WI38 (cell line): ENCODE results near the gene ABCD3.
"Not testable (repeated sequence)": the region's sequence is repeated elsewhere in the genome, so short reads cannot be mapped to it uniquely, and the experiment has no call there.

Source experiments
- H3K4me3 ChIP-seq: 2 replicates; pipeline ENCODE4 v1.5.1; 2011; ENCODE audit warnings: low read depth, mild to moderate bottlenecking, control low read depth, low read length
- TF ChIP-seq, protein P1 (sequence below): IDR thresholded peaks from 2 replicates; pipeline ENCODE4 v1.5.1; 2012; ENCODE audit warnings: low read depth, mild to moderate bottlenecking, control low read depth, low read length

ABCD3 gene

GRCh38 chr1:94433866-94434265, 15.7 kb downstream of the ABCD3 start:
- TF ChIP-seq, protein P1, sequence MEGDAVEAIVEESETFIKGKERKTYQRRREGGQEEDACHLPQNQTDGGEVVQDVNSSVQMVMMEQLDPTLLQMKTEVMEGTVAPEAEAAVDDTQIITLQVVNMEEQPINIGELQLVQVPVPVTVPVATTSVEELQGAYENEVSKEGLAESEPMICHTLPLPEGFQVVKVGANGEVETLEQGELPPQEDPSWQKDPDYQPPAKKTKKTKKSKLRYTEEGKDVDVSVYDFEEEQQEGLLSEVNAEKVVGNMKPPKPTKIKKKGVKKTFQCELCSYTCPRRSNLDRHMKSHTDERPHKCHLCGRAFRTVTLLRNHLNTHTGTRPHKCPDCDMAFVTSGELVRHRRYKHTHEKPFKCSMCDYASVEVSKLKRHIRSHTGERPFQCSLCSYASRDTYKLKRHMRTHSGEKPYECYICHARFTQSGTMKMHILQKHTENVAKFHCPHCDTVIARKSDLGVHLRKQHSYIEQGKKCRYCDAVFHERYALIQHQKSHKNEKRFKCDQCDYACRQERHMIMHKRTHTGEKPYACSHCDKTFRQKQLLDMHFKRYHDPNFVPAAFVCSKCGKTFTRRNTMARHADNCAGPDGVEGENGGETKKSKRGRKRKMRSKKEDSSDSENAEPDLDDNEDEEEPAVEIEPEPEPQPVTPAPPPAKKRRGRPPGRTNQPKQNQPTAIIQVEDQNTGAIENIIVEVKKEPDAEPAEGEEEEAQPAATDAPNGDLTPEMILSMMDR: no peak
- no peak overlapping the region for H3K4me3 ChIP-seq

GRCh38 chr1:94434365-94435045, 16.3 kb downstream of the ABCD3 start:
- TF ChIP-seq, protein P1: no peak

GRCh38 chr1:94438692-94439276, 20.6 kb downstream of the ABCD3 start:
- no peak overlapping the region for H3K4me3 ChIP-seq
- TF ChIP-seq, protein P1: no peak

More at GRCh38 chr1:94434365-94435045, 16.3 kb downstream of the ABCD3 start:
- H3K4me3 ChIP-seq: no peak overlapping the region

DNA sequence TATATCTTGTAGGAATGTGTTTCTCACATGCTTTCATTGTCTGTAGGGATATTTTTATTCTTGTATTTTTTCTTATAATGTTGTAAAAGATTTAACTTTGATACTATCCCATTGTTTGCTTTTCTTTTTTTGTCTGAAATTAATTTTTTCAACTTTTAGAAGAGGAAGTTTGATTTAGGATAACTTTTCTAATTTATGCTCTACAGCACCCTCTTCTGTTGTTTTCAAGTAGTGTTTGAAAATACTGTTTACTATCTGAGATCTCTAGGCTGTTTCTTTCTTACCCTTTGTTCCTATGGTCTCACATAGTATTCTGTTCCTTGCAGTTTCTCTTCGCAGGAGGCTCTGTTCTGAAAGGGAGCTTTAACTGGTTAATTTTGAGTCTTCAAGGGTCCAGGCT, 21.9 kb downstream of the ABCD3 start:
- TF ChIP-seq, protein P1: no peak
- no peak overlapping the region for H3K4me3 ChIP-seq

DNA sequence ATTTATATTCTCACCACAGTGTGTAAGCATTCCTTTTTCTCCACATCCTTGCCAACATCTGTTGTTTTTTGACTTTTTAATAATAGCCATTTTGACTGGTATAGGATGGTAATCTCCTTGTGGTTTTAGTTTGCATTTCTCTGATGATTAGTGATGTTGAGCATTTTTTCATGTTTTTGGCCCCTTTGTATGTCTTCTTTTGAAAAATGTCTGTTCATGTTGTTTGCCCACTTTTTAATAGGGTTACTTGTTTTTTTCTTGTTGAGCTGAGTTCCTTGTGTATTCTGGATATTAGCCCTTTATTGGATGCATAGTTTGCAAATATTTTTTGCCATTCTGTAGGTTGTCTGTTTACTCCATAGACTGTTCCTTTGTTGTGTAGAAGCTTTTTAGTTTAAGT, 24.9 kb downstream of the ABCD3 start:
- H3K4me3 ChIP-seq: not testable (repeated sequence)

DNA sequence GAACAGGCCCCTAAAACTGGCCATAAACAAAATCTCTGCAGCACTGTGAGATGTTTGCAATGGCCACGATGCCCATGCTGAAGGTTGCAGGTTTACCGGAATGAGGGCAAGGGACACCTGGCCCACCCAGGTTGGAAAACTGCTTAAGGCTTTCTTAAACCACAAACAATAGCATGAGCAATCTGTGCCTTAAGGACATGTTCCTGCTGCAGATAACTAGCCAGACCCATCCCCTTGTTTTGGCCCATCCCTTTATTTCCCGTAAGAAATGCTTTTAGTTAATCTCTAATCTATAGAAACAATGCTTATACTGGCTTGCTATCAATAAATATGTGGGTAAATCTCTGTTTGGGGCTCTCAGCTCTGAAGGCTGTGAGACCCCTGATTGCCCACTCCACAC, 26.6 kb downstream of the ABCD3 start:
- not testable (repeated sequence) for H3K4me3 ChIP-seq

DNA sequence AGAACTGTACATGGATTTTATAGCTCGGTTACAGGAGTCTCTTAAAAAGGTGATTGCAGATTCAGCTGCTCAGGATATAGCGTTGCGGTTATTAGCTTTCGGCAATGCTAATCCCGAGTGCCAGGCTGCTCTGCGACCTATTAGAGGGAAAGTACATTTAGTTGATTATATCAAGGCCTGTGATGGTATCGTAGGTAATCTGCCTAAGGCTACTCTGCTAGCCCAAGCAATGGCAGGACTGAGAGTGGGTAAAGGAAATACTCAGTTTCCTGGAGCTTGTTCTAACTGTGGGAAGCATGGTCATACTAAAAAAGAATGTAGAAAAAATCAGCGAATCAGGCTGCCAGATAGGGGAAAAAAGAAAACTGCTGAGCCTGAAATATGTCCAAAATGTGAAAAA, 27.5 kb downstream of the ABCD3 start:
- H3K4me3 ChIP-seq: not testable (repeated sequence)

DNA sequence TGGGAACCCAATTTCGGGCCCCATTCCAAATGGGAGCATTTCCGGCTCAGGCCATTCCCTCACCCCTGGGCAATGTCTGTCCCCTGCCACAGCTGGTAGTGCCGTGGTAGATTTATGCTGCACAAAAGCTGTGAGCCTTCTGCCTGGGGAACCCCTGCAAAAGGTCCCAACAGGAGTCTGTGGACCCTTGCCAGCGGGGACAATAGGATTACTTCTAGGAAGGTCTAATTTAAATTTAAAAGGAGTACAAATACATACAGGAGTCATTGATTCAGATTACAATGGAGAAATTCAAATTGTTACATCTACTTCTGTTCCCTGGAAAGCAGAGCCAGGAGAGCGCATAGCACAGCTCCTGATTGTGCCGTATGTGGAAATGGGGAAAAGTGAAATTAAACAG, 28.0 kb downstream of the ABCD3 start:
- not testable (repeated sequence) for H3K4me3 ChIP-seq

GRCh38 chr1:94448741-94449140, 30.6 kb downstream of the ABCD3 start:
- not testable (repeated sequence) for H3K4me3 ChIP-seq

DNA sequence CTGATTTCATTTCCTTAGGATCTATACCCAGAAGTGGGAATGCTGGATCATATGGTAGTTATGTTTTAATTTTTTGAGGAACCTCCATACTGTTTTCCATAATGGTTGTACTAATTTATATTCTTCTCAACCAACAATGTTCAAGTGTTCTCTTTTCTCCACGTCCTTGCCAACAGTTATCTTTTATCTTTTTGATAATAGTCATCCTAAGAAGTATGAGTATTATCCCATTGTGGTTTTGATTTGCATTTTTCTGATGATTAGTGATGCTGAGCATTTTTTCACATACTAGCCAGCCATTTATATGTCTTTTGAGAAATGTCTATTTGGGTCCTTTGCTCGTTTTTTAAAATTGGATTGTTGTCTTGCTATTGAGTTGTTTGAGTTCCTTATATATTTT, 38.5 kb downstream of the ABCD3 start:
- TF ChIP-seq, protein P1: no peak
- no peak overlapping the region for H3K4me3 ChIP-seq
